Renal pelvis (tissue), 4 donors: ENCODE data around the gene PCMTD2. TPM values are rescaled to one million over a fixed set of nuclear protein-coding genes. Genes with fewer than 3 reads are reported as not detected.

Experiments
- DNase-seq: peaks from one replicate; pipeline ENCODE4 v3.0.0-alpha.2; 2013
- polyA plus RNA-seq, 3 donors: library from polyadenylated mRNA; unstranded; fragments of 120-200 nt; gene quantifications; one replicate each; pipeline ENCODE4 v1.2.1, GENCODE V29; 2013; ENCODE audit not compliant: insufficient read length in 3 of 3

PCMTD2 gene
- polyA plus RNA-seq, 3 donors = 120 to 217 (median 197) TPM

GRCh38 chr20:64220891-64221527 is 34.5 kb upstream of the PCMTD2 start:
- no peak for DNase-seq

- DNase-seq = no peak
Observed at GRCh38 chr20:64222291-64222735, 33.2 kb upstream of the PCMTD2 start.

GRCh38 chr20:64222851-64223525 is 32.6 kb upstream of the PCMTD2 start:
- DNase-seq = no peak

GRCh38 chr20:64223526-64224067 is 32.0 kb upstream of the PCMTD2 start:
- DNase-seq = peak; percentile 53

- peak; percentile 54 for DNase-seq
Observed at GRCh38 chr20:64224351-64225170, 31.0 kb upstream of the PCMTD2 start.

GRCh38 chr20:64225171-64225595 is 30.4 kb upstream of the PCMTD2 start:
- no peak for DNase-seq

GRCh38 chr20:64225828-64226598 is 29.5 kb upstream of the PCMTD2 start:
- DNase-seq = no peak

GRCh38 chr20:64226686-64227580 is 28.6 kb upstream of the PCMTD2 start:
- DNase-seq = no peak

- DNase-seq = no peak
Observed at GRCh38 chr20:64228086-64228653, 27.4 kb upstream of the PCMTD2 start.

GRCh38 chr20:64228751-64229506 is 26.6 kb upstream of the PCMTD2 start:
- DNase-seq = no peak

GRCh38 chr20:64229507-64230061 is 26.0 kb upstream of the PCMTD2 start:
- no peak for DNase-seq

- DNase-seq = no peak
Observed at GRCh38 chr20:64230461-64231145, 24.9 kb upstream of the PCMTD2 start.

GRCh38 chr20:64231621-64232550 is 23.7 kb upstream of the PCMTD2 start:
- DNase-seq = no peak

- no peak for DNase-seq
Observed at GRCh38 chr20:64232794-64233193, 22.8 kb upstream of the PCMTD2 start.

GRCh38 chr20:64233725-64234124 is 21.8 kb upstream of the PCMTD2 start:
- no peak for DNase-seq

- DNase-seq = no peak
Observed at GRCh38 chr20:64234291-64234791, 21.2 kb upstream of the PCMTD2 start.
